GM10266 (cell line): Measurements from ENCODE around the gene FARS2.

Experiments
- DNase-seq: peaks from one replicate; pipeline ENCODE4 v3.0.0; 2012; ENCODE audit errors: extremely low spot score
- TF ChIP-seq, protein P1 (sequence below): IDR thresholded peaks from 2 replicates; pipeline ENCODE4 v1.5.1; 2012; ENCODE audit warnings: mild to moderate bottlenecking, low read depth; ENCODE audit not compliant: control insufficient read depth, insufficient read depth; ENCODE audit errors: missing control alignments

FARS2 gene

DNA sequence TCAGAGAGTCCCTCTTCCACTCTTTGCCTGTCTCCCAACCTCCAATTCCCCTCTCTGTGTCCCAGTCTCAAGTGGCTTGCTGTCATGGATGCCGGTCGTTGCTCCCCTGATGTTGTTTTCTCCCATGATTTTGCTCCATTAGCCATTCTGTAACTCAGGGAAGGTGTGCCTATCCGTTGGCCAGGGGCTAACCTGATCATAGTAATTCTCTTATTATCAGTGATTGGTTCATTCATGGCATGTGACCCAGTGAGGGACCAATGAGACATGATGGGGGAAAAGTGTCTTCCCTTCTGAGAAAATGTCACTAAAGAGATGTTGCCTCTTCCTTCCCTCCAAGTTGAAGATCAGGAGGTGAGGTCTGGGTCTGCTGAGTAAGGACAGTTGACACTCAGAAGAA, 214.5 kb downstream of the FARS2 start:
- no peak for DNase-seq
- TF ChIP-seq, protein P1, sequence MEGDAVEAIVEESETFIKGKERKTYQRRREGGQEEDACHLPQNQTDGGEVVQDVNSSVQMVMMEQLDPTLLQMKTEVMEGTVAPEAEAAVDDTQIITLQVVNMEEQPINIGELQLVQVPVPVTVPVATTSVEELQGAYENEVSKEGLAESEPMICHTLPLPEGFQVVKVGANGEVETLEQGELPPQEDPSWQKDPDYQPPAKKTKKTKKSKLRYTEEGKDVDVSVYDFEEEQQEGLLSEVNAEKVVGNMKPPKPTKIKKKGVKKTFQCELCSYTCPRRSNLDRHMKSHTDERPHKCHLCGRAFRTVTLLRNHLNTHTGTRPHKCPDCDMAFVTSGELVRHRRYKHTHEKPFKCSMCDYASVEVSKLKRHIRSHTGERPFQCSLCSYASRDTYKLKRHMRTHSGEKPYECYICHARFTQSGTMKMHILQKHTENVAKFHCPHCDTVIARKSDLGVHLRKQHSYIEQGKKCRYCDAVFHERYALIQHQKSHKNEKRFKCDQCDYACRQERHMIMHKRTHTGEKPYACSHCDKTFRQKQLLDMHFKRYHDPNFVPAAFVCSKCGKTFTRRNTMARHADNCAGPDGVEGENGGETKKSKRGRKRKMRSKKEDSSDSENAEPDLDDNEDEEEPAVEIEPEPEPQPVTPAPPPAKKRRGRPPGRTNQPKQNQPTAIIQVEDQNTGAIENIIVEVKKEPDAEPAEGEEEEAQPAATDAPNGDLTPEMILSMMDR: no peak

- no peak for DNase-seq
- TF ChIP-seq, protein P1: no peak
These were observed 217.1 kb downstream of the FARS2 start for GRCh38 chr6:5478380-5478779.

- TF ChIP-seq, protein P1: no peak
- no peak for DNase-seq
These were observed 219.7 kb downstream of the FARS2 start for GRCh38 chr6:5481033-5481432.

DNA sequence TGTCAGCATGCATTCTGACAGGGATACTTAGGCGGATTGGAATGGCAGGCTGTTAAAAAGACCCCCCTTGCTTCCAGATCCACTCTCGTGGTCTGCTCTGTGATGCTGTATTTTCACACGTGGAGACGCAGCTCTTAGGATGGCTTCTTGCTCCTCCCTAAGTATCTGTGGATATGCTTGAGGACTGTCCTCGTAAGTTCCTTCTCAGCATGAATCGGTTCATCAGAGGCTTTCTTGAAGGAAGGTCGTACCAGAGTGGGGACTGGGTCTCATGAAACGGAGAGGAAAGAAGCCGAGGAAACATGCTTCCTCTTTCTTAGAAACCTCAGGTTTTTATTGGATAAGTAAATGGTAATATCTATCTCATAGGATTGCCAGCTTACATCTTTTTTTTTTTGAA, 220.4 kb downstream of the FARS2 start:
- DNase-seq: no peak
- TF ChIP-seq, protein P1: no peak

DNA sequence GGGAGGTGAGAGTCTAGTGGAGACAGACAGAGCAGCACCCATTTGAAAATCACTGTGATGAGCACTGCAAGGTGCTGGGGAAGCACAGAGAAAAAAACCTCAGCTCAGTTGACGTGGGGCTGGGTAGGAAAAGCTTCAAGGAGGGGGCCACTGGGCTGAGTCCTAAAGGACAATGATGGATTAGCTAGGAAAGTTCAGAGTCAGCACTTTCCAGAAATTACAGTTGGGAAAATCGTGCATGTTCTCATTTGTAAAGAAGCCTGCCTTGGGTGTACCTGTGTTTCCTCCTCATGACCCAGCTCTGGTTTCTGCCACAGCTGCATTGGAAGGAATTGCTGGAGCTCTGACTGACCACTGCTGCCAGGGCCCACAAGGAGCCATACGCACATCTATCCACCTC, 221.3 kb downstream of the FARS2 start:
- TF ChIP-seq, protein P1: no peak
- DNase-seq: no peak

DNA sequence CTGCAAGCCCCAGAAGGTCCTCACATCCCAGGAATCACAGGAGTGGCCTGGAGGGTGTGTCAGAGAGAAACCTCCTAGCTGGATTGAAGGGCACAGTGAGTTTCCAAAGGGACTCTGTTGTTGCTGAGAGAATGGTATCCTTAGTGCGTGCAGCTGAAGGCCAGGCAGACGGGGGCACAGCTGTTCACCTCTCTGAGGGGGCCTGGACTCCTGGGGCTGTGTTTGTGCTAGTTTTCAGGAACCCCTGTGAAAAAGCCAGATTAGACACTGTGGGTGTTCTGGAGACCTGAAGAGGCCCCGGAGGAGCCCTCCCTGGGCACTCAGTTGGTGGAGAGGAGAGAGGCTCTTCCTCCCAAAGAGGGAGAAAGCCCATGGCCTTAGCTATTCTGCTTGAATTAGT, 223.4 kb downstream of the FARS2 start:
- no peak for DNase-seq
- TF ChIP-seq, protein P1: no peak

DNA sequence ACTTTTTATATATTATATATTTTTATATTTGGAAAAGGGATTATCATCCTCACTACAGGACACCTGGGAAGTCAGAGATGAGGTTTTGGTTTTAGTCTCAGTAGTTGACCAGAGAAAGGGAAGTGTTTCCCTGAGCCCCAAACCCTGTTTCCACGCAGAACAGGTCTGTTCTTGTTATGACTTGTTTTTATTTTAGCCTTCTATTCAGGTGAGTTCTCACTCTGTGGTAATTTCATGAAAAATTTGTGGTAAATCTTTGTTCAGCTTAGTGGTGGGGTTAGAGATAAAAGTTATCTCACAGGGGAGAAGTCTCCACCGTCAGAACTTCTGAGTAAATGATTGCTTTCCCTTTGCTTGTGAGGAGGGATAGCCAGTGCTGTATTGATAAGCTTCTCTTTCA, 224.9 kb downstream of the FARS2 start:
- TF ChIP-seq, protein P1: no peak
- DNase-seq: peak; percentile 19
